GM12864 (cell line): ENCODE measurements around the gene SPATS2.
A peak's percentile ranks its signal among the peaks of the same experiment; 100 is the strongest.

Experiments used
- DNase-seq: peaks from one replicate; pipeline ENCODE4 v3.0.0-alpha.2; 2011; ENCODE audit warnings: low read depth
- H3K4me3 ChIP-seq: 2 replicates; pipeline ENCODE4 v1.5.1; 2011; ENCODE audit warnings: mild to moderate bottlenecking, low read depth, low read length, control low read depth
- CTCF ChIP-seq: IDR thresholded peaks from 2 replicates; pipeline ENCODE4 v1.5.1; 2011; ENCODE audit warnings: low read depth, mild to moderate bottlenecking, moderate library complexity, low read length, control low read depth, inconsistent platforms; ENCODE audit errors: missing control alignments

The SPATS2 gene

GRCh38 chr12:49538510-49539403 lies 171.5 kb downstream of the SPATS2 start, which contains the start of gene KCNH3:
Gene KCNH3 (plus strand): TSS chr12:49539030. CDS start chr12:49539417, 387 bp downstream.
- DNase-seq = peak; percentile 22
- peak within 1 kb of the TSS; percentile 39 for H3K4me3 ChIP-seq
- no peak for TF ChIP-seq CTCF

- no peak for TF ChIP-seq CTCF
- no peak for DNase-seq
- H3K4me3 ChIP-seq = no peak overlapping the region; the same call in 1 of the 2 replicates
Observed at GRCh38 chr12:49539406-49540228, 172.4 kb downstream of the SPATS2 start.

GRCh38 chr12:49540229-49541139 lies 173.2 kb downstream of the SPATS2 start:
- no peak overlapping the region for H3K4me3 ChIP-seq
- no peak for DNase-seq
- TF ChIP-seq CTCF = no peak

- no peak for DNase-seq
- no peak overlapping the region for H3K4me3 ChIP-seq
- TF ChIP-seq CTCF = no peak
Observed at GRCh38 chr12:49541140-49541861, 174.0 kb downstream of the SPATS2 start.

- no peak overlapping the region for H3K4me3 ChIP-seq
- TF ChIP-seq CTCF = no peak
- no peak for DNase-seq
Observed at GRCh38 chr12:49541911-49542505, 174.7 kb downstream of the SPATS2 start.
